Epithelial cell of esophagus (primary cell): Measurements from ENCODE around the gene PYHIN1.
A peak's percentile ranks its signal among the peaks of the same experiment; 100 is the strongest.

ENCODE experiments used
- DNase-seq: peaks from one replicate; pipeline ENCODE4 v3.0.0; 2010; ENCODE audit warnings: low read depth
- H3K4me3 ChIP-seq: 2 replicates; pipeline ENCODE4 v1.5.1; 2011; ENCODE audit warnings: mild to moderate bottlenecking, low read length, control low read depth
- TF ChIP-seq, protein P1 (sequence below): IDR thresholded peaks from 2 replicates; pipeline ENCODE4 v1.5.1; 2011; ENCODE audit warnings: low read depth, mild to moderate bottlenecking, low read length, control low read depth, inconsistent platforms; ENCODE audit not compliant: insufficient read depth; ENCODE audit errors: missing control alignments

The PYHIN1 gene

DNA sequence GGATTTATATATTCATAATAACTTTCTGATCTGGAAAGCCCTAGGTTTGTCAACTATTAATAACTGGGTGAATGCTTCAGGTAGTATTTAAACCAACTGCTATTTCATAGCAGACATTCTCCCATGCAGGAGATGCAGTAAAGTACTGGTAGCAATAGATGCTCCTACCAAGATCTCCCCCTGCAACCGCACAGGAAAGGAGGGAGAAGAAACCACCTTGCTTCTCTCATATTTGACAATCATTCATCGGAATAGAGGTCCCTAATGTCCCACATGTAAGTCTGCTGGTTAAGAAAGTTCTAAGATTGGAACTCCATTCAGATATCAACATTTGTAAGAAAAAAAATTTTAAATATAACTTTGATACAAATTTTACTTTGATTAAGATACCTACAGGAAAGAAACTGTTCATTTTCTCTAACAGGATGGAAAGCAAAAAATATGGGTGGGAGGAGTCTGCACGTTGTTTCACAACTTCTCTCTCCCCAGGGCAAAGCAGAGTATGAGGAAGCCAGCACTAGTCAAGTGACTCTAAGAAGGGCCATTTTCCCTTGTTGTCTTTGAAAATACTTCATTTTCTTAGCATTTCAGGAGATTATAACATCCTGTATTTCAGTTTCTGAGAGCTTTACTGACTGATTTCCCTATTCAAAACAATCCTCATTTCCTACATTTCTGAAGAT is at the start of gene PYHIN1:
PYHIN1 (plus strand) TSS at position 498 of the 683 bp plus-strand sequence. CDS start 5,359 bp downstream, outside the sequence.
- peak; percentile 50 for DNase-seq
- H3K4me3 ChIP-seq = no peak within 1 kb of the TSS

DNA sequence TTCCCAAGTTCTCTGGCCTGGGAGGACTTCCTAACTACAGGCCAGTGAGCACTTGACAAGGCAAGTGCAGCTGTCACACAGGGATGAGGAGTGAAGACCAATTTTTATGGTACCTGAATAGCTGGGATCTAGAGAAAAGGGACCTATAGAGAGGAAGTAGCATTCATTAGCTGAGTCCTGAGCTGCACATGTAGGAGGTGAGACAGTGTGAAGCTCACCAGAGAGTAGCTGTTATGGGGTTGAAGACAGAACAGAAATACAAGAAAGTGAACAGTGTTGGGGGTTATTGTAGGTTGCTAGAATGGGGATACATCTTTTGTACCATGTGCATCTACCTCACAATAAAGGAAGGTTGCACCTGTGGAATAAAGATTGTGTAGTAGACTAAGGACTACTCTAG is 37.7 kb upstream of the PYHIN1 start:
- no peak overlapping the region for H3K4me3 ChIP-seq
- TF ChIP-seq, protein P1, sequence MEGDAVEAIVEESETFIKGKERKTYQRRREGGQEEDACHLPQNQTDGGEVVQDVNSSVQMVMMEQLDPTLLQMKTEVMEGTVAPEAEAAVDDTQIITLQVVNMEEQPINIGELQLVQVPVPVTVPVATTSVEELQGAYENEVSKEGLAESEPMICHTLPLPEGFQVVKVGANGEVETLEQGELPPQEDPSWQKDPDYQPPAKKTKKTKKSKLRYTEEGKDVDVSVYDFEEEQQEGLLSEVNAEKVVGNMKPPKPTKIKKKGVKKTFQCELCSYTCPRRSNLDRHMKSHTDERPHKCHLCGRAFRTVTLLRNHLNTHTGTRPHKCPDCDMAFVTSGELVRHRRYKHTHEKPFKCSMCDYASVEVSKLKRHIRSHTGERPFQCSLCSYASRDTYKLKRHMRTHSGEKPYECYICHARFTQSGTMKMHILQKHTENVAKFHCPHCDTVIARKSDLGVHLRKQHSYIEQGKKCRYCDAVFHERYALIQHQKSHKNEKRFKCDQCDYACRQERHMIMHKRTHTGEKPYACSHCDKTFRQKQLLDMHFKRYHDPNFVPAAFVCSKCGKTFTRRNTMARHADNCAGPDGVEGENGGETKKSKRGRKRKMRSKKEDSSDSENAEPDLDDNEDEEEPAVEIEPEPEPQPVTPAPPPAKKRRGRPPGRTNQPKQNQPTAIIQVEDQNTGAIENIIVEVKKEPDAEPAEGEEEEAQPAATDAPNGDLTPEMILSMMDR = no peak
- no peak for DNase-seq

More for the DNA sequence above, at the start of gene PYHIN1:
- TF ChIP-seq, protein P1 = no peak

DNA sequence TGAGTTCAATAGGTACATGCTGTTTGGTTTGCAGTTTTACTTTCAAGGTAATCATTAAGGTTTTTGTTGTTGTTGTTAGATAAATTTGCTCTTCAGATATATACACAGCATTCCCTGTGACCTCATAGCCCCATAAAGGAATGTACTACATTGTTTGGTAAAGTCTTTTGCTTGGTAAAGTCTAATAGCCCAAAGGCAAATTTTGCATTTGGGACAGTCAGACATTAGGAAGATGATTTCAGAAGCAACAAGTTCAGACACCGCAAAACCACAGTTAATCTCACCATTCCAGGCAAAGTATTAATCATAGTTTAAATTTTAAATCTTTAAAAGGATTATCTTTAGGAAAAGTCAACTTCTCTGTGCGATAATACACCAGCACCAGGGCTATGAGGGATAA is 32.6 kb upstream of the PYHIN1 start:
- TF ChIP-seq, protein P1 = no peak
- peak; percentile 82 for DNase-seq
- no peak overlapping the region for H3K4me3 ChIP-seq

DNA sequence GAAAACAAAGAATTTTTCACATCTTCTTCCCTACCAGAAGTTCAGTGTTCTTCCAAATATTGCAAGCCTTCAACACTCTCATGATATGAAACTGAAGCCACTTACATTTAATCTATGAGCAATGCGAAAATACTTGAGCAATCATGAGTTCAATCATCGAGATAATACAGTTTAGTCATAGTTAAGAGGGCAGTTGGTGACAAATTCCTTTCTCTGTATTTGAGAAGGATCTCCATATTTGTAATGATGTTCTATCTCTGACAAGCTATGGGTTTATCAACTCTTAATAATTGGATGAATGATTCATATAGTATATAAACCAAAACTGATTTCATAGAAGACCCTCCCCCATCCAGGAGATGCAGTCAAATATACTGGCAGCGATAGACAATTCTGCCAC is 29.7 kb upstream of the PYHIN1 start:
- TF ChIP-seq, protein P1 = no peak
- no peak overlapping the region for H3K4me3 ChIP-seq
- peak; percentile 40 for DNase-seq

DNA sequence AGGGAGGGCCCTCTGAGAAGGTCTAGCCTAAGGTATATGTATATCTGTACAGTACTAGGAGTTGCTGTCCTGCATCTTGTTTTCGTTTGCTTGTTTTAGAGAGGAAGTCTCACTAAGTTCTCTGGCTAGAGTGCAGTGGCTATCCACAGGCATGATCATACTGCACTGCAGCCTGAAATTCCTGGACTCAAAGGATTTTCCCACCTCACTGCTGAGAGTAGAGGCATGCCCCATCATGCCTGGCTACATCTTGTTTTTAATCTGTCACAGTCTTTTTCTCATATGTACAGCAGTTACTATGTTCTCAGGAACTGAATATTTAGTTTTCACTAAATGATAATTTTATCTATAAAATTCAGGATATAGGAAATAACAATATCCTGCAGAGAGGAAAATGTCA is 15.3 kb upstream of the PYHIN1 start:
- no peak overlapping the region for H3K4me3 ChIP-seq
- peak; percentile 83 for DNase-seq
- TF ChIP-seq, protein P1 = no peak

DNA sequence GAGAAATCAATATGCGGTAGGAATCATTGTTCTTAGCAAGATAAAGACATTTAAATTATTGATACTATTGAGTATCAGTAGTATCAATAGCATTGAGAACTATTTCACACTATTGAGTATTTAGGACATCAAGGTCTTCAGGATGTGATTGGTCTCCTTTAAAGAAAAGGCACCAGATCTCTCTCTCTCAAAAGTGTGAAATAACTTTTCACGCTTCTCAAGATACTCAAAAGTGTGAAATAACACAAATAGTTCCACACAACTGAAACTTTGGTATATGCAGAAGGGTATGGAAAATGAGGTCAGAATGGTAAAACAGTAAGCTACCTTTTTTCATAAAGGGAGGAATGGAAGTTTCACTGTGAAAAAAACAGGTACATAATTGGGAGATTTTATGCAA is 6.7 kb upstream of the PYHIN1 start:
- TF ChIP-seq, protein P1 = no peak
- DNase-seq = no peak
- no peak overlapping the region for H3K4me3 ChIP-seq

DNA sequence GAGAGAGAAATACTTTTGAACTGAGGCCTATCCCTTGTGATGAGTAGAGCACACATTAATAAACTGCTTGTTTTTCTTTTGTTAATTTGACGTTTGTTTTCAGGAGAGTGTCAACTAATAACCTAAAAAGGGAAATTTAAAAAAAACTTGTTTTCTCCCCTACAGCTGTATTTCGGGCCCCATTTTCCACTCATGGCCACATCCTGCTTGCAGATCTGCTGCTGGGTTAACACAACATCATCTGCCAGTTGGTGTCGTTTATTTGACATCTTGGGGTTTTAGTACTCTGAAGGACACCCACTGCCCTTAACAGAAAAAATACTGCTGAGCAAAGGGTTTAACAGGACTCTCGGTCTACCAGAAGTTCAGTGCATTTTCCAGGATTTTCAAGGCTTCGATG is 848 bp upstream of the PYHIN1 start:
- no peak overlapping the region for H3K4me3 ChIP-seq
- no peak for DNase-seq
- TF ChIP-seq, protein P1 = no peak
